ENCODE results near the gene C1orf198. TPM values are rescaled to one million over a fixed set of nuclear protein-coding genes. Genes with fewer than 3 reads are reported as not detected.

C1orf198 gene
- total RNA-seq, 2 experiments from 2014 or later, result 6.2 to 6.9 TPM

GRCh38 chr1:230879778-230880177 lies 11.5 kb upstream of the C1orf198 start:
- ATAC-seq (no peak), DNase-seq (no peak)
- H3K36me3 Mint-ChIP-seq (ENCODE audit: low read depth), result no peaks in the 10 kb centered on the region
- no peaks in the 10 kb centered on the region for H3K9me3 Mint-ChIP-seq
- POLR2A ChIA-PET, result no interaction called here
- TF ChIP-seq, protein P1, sequence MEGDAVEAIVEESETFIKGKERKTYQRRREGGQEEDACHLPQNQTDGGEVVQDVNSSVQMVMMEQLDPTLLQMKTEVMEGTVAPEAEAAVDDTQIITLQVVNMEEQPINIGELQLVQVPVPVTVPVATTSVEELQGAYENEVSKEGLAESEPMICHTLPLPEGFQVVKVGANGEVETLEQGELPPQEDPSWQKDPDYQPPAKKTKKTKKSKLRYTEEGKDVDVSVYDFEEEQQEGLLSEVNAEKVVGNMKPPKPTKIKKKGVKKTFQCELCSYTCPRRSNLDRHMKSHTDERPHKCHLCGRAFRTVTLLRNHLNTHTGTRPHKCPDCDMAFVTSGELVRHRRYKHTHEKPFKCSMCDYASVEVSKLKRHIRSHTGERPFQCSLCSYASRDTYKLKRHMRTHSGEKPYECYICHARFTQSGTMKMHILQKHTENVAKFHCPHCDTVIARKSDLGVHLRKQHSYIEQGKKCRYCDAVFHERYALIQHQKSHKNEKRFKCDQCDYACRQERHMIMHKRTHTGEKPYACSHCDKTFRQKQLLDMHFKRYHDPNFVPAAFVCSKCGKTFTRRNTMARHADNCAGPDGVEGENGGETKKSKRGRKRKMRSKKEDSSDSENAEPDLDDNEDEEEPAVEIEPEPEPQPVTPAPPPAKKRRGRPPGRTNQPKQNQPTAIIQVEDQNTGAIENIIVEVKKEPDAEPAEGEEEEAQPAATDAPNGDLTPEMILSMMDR (IDR thresholded peaks at IDR 0.05), result no peak
- no peaks in the 10 kb centered on the region for H3K4me1 Mint-ChIP-seq (ENCODE audit: low read depth)
- no peak overlapping the region for H3K27ac Mint-ChIP-seq
- H3K27me3 Mint-ChIP-seq, result peaks cover 47% of the 10 kb centered on the region
- CTCF ChIA-PET, result no interaction called here
- intact Hi-C loops (cut with micrococcal nuclease), result no loop called here
- no peak overlapping the region for H3K4me3 Mint-ChIP-seq

- Mint-ChIP-seq H3K9me3 (no peaks in the 10 kb centered on the region), H3K4me3 (no peak overlapping the region), H3K27me3 (peaks cover 47% of the 10 kb centered on the region), H3K36me3 (ENCODE audit: low read depth) (no peaks in the 10 kb centered on the region), H3K4me1 (ENCODE audit: low read depth) (no peaks in the 10 kb centered on the region), H3K27ac (no peak overlapping the region)
- POLR2A ChIA-PET, result no interaction called here
- no peak for DNase-seq
- intact Hi-C loops (cut with micrococcal nuclease), result no loop called here
- TF ChIP-seq, protein P1 (IDR thresholded peaks at IDR 0.05), result no peak
- CTCF ChIA-PET, result no interaction called here
- no peak for ATAC-seq
Measured at GRCh38 chr1:230878591-230878990, 10.3 kb upstream of the C1orf198 start.

- Mint-ChIP-seq H3K36me3 (ENCODE audit: low read depth) (no peaks in the 10 kb centered on the region), H3K27me3 (peaks cover 46% of the 10 kb centered on the region), H3K4me3 (no peak overlapping the region), H3K4me1 (ENCODE audit: low read depth) (no peaks in the 10 kb centered on the region), H3K27ac (no peak overlapping the region), H3K9me3 (no peaks in the 10 kb centered on the region)
- DNase-seq, result no peak
- TF ChIP-seq, protein P1 (IDR thresholded peaks at IDR 0.05), result no peak
- no peak for ATAC-seq
- ChIA-PET POLR2A (no interaction called here), CTCF (no interaction called here)
- intact Hi-C loops (cut with micrococcal nuclease), result no loop called here
Measured at GRCh38 chr1:230877924-230878590, 9.7 kb upstream of the C1orf198 start.

GRCh38 chr1:230877146-230877923 lies 9.0 kb upstream of the C1orf198 start:
- Mint-ChIP-seq H3K27ac (no peak overlapping the region), H3K36me3 (ENCODE audit: low read depth) (no peaks in the 10 kb centered on the region), H3K9me3 (no peaks in the 10 kb centered on the region), H3K4me1 (ENCODE audit: low read depth) (no peaks in the 10 kb centered on the region), H3K27me3 (peaks cover 43% of the 10 kb centered on the region), H3K4me3 (no peak overlapping the region)
- TF ChIP-seq, protein P1 (IDR thresholded peaks at IDR 0.05), result no peak
- ChIA-PET POLR2A (no interaction called here), CTCF (no interaction called here)
- intact Hi-C loops (cut with micrococcal nuclease), result no loop called here
- DNase-seq (no peak), ATAC-seq (no peak)

GRCh38 chr1:230876660-230877059 lies 8.3 kb upstream of the C1orf198 start:
- no peak overlapping the region for H3K27ac Mint-ChIP-seq
- ChIA-PET CTCF (no interaction called here), POLR2A (no interaction called here)
- no peak overlapping the region for H3K4me3 Mint-ChIP-seq
- peaks cover 46% of the 10 kb centered on the region for H3K27me3 Mint-ChIP-seq
- H3K36me3 Mint-ChIP-seq (ENCODE audit: low read depth), result no peaks in the 10 kb centered on the region
- H3K4me1 Mint-ChIP-seq (ENCODE audit: low read depth), result no peaks in the 10 kb centered on the region
- DNase-seq (no peak), ATAC-seq (no peak)
- intact Hi-C loops (cut with micrococcal nuclease), result no loop called here
- TF ChIP-seq, protein P1 (IDR thresholded peaks at IDR 0.05), result no peak
- no peaks in the 10 kb centered on the region for H3K9me3 Mint-ChIP-seq

Measured in activated CD8-positive, alpha-beta T cell treated with anti-CD3 and anti-CD28 coated beads for 36 hours (primary cell).